ENCODE measurements around the gene FOXK1.

The FOXK1 gene

DNA sequence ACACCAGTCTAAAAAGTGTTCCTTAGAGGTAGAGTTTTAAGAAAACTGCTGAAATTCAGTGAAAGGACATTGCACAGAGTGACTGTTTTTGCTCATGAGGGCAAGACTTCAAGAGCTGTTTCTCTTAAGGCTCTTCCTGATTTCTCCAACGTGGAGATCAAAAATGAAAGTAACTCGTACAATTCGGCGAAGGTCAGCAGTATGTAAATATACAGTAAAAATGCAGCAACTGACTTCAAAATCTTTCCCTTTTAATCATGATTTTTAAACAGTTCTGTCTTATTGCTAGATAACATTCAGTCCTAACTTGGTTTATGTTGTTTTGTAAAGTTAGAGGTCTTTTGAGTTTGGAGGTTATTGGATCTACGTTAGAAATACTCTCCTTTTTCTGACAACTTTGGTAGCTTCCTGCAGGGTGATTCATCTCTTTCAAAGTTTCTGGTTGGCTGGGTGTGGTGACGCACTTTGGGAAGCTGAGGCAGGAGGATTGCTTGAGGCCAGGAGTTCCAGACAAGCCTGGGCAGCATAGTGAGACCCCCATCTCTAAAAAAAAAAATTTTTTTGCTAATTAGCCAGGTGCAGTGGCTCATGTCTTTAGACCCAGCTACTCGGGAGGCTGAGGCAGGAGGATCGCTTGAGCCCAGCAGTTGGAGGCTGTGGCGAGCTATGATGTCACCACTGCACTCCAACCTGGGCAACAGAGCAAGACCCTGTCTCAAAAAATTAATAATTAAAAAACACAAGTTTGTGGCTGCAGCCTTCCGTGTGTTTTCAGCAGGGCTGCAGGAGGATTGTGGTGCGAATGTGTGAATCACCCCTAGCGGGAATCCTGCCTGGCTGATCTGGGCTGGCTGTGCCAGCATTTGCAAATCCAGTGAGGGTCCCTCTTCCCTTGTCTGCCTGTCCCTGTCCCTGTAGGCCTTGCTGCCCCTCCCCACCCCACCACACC is 64.2 kb downstream of the FOXK1 start:
- no peak for DNase-seq

DNA sequence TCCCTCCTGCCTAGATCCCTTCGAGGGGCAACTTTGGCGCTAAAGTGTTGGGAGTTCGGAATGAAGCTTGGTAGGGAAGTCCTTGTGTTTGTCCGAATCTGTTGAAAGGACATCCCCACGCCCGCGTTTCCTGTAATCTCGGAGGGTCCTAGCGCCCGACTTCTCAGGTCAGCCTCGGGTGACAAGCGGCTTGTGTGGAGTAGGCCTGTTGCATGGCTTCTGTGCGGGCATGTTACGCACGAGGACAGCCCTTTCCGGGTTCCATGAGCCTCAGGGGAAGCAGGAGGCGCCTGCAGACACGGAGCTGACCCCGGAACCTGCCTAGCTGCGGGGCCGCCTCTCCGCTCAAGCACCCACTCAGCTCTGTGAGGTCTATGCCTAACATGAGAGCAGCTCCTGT is 64.9 kb downstream of the FOXK1 start:
- DNase-seq, result no peak

DNA sequence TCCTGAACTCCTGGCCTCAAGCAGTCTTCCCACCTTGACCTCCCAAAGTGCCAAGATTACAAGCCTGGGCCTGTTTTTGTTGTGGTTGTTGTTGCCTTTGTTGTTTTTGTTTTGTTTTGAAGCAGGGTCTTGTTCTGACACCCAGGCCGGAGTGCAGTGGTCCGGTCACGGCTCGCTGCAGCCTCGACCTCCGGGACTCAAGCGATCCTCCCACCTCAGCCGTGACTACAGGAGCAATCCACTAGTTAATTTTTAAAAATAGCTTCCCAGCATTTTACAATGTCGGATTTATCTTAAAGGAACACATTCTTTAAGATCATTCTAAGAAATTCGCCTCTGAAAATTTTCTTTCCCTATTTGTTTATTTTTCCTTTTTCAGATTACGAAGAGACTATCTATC is 65.7 kb downstream of the FOXK1 start:
- no peak for DNase-seq

DNA sequence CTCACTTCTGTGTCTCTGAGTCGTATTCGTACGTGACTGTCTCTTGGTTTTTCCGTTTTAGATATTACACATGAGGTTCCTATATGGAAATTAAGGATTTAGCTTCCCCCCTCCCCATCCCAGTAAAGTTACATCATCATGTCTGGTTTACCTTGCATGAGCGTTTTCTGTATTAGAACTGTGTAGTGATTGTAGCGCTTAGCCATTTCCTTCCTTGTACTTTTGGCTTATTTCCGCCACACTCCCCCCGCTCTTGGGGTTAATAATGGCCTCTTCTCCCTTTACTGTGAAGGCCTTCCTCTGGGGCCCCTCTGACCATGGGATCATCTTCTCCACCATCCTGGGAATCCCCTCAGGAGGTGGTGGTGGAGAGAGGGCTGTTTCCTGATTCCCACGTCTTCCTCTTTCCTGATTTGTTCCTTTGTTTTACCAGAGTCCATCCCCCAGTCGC is 66.2 kb downstream of the FOXK1 start:
- no peak for DNase-seq

DNA sequence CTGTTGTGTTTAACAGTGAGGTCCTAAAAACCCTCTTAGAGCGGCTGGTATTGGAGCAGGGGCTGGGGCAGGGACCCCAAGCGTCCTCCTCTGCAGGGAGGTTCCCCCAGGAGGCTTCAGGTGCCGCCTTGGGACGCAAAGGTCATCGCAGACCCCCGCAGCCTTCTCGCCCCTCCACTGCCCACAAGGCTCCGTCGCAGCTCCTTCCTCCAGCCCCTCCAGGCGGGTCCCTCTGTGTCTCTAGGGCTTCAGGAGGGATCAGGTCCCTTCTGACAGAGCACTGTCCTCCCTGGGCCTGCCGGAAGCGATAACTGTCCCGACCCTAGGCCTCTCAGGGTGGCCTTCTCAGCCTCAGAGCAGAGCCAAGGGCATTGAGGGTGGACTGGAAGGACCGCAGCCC is 67.3 kb downstream of the FOXK1 start:
- DNase-seq, result no peak

GRCh38 chr7:4749798-4750197 is 67.7 kb downstream of the FOXK1 start:
- DNase-seq, result no peak

DNA sequence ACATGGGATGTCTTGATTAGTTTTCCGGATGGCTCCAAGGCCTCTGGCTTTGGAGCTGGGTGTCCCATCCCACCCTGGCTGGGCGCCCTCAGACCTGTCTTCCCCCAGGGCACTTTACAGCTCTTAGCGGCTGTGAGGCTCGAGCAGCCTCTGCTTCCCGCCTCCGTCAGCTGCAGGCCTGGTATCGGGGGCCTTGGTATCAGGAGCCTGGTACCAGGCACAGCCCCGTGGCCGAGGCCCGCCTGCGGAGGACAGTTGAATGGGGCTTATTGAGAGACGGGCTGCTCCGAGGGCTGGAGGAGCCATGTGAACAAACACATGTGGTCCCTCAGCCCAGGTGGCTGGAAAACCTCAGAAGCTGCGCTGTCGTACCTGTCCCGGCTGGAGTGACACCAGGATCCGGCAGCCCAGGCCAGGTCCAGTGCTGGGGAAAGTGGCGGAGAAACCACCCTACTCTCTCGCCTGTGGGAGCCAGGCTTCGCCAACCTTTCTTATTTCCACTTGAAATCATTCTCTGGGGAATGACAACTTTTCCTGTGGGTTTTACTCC is 69.4 kb downstream of the FOXK1 start:
- DNase-seq, result no peak

GRCh38 chr7:4753598-4754432 is 71.7 kb downstream of the FOXK1 start:
- no peak for DNase-seq

DNA sequence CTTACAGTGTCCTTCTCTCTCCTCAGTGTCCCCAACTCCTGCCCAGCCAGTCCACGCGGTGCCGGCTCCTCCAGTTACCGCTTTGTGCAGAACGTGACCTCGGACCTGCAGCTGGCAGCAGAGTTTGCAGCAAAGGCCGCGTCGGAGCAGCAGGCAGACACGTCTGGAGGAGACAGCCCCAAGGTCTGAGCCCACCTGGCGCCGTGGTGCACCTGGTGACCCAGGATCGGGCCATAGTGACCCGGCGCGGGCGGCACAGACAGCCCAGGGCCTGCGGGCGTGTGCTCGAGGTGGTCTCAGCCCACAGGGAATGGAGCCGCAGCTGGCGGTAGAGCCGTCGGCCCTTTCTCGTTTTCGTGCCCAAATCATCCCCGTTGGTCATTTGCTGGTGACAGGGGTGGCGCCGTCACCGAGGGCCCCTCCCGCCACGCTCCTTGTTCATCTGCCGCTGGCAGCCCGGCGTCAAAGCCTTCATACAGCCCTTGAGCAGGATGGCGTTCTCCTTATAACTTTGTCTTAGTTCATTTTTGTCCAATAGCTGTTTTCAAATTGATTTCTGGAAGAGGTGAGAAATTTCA is 72.4 kb downstream of the FOXK1 start:
- DNase-seq, result no peak

DNA sequence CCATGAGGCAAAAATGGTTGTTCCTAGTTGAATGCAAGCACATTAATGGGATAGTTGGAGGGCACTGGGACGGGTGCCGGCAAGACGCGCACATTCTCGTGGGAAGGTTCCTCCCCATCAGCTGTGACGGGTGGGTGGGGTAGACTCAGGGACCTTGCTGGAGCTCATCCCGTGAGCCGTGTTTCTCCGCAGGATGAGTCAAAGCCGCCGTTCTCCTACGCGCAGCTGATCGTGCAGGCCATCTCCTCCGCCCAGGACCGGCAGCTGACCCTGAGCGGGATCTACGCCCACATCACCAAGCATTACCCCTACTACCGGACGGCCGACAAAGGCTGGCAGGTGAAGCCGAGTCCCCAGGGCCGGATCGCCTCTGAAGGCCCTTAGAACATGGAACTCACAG is 73.0 kb downstream of the FOXK1 start:
- DNase-seq, result no peak

- no peak for DNase-seq
These were observed 76.0 kb downstream of the FOXK1 start for GRCh38 chr7:4758111-4758510.

- DNase-seq, result no peak
These were observed 76.7 kb downstream of the FOXK1 start for GRCh38 chr7:4758791-4759190.

DNA sequence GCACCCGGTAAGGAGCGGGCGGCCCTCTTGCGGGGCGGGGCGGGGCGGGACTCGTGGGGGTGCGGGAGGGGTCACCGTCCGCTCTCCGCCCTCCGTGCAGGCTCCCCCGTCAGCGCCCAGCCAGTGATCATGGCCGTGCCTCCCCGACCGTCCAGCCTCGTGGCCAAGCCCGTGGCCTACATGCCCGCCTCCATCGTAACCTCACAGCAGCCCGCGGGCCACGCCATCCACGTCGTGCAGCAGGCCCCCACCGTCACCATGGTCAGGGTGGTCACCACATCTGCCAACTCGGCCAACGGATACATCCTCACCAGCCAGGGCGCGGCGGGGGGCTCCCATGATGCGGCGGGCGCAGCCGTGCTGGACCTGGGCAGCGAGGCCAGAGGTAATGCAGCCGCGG is 77.1 kb downstream of the FOXK1 start:
- DNase-seq, result no peak

GRCh38 chr7:4760952-4761351 is 78.9 kb downstream of the FOXK1 start:
- no peak for DNase-seq

- no peak for DNase-seq
These were observed 80.3 kb downstream of the FOXK1 start for GRCh38 chr7:4762121-4763055.

DNA sequence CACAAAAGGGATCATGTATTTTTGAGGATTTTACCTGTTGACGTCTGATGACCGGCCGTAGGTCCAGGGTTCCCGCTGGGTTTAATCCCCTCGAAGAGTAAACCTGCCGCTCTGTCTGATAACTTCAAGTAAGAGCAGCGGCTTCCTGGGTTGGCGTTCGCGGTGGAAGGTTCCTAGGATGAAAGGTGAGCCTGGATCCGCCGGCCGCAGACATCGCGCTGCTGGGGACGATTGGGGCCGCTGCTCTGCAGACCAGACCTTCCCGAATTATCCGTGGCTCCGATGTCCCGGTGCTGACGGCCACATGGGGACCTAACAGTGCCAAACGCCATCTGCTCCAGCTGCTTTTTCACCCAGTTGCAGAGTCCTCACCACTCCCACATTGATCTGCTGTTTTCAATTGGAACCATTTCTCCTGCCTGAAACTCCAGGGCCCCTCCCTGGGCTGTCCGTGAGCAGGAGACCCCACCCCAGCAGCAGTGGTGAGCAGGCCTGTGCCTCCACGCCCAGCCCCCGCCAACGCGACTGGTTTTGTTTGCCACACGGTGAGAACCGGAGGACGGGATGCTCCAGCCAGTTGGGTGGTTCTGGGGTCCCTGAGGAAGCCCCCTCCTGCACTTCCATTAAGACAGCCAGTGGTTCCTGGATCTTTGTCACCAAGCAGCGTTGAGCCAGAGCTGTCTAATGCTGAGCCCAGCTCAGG is 81.1 kb downstream of the FOXK1 start:
- no peak for DNase-seq

GRCh38 chr7:4763794-4764185 is 81.7 kb downstream of the FOXK1 start:
- no peak for DNase-seq

DNA sequence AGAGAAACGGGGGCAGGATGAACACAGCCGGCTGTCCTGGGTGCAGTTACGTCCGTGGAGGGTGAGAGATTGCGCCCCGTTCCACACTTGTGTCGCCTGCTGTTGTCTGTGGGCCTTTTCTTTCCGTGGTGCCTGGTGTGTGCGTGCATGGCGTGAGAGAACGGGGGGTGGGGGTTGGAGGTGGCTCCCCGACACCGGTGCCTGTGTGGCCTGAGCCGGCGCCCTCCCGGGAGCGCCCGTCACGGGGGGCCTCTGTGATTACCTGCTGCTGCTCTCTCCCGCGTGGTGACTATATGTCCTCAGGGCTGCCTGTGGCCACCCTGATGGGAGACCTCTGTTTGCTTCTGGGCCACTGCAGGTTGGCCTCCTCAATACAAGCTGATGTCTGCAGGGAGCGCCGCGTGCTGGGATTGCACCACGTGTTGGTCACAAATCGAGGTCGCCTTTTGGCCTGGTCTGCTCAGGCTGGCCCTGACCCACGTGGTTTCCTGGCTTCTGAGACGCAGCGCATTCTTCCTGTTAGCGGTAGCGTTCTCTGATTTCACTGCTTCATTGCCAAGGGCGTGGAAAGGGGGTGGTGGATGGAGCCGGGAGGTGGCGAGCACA is 82.4 kb downstream of the FOXK1 start:
- no peak for DNase-seq

- no peak for DNase-seq
These were observed 83.8 kb downstream of the FOXK1 start for GRCh38 chr7:4765776-4766490.

All from cortex of kidney (tissue), 1 donor.